ENCODE measurements around the gene SGPP2.

GRCh38 chr2:222452422-222452950, 28.1 kb downstream of the SGPP2 start:
- no peak for TF ChIP-seq POLR2A (IDR thresholded peaks at IDR 0.05; ENCODE audit: low read length)
- TF ChIP-seq GATA1 (IDR thresholded peaks at IDR 0.05; ENCODE audit: low read depth, low read length) = no peak
